ENCODE measurements around the gene CFAP20DC. TPM values are rescaled to one million over a fixed set of nuclear protein-coding genes. Genes with fewer than 3 reads are reported as not detected.

CFAP20DC gene
- total RNA-seq, 1 donor from 2014 or later: 5.4 TPM

DNA sequence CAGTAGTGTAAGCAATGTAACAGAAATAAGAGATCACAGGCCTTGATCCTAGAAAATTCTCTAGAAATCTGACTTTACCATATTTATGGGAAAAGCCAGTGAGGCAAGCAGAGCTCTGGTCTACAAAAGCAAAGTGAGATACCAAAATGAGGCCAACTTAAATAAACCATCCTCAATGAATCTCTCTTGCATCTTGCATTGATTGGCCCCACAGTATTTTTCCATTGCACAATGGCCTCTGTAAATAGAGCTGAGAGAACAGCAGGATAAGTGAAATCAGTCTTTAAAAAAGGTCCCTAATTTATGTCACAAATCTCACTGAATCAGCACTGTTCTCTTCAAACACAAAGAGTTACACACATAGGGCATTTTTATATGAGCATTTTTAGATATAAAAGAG, 8.9 kb downstream of the CFAP20DC start:
- H3K9me3 ChIP-seq: no peaks in the 10 kb centered on the region
- no peak overlapping the region for H3K4me3 ChIP-seq
- H3K36me3 ChIP-seq: no peaks in the 10 kb centered on the region
- H3K27me3 ChIP-seq: no peaks in the 10 kb centered on the region
- no peaks in the 10 kb centered on the region for H3K4me1 ChIP-seq
- no peak overlapping the region for H3K27ac ChIP-seq
- intact Hi-C loops (cut with DNase I): no loop called here
- no peak for DNase-seq (ENCODE audit: extremely low spot score in 2 of 2)
- TF ChIP-seq, protein P1, sequence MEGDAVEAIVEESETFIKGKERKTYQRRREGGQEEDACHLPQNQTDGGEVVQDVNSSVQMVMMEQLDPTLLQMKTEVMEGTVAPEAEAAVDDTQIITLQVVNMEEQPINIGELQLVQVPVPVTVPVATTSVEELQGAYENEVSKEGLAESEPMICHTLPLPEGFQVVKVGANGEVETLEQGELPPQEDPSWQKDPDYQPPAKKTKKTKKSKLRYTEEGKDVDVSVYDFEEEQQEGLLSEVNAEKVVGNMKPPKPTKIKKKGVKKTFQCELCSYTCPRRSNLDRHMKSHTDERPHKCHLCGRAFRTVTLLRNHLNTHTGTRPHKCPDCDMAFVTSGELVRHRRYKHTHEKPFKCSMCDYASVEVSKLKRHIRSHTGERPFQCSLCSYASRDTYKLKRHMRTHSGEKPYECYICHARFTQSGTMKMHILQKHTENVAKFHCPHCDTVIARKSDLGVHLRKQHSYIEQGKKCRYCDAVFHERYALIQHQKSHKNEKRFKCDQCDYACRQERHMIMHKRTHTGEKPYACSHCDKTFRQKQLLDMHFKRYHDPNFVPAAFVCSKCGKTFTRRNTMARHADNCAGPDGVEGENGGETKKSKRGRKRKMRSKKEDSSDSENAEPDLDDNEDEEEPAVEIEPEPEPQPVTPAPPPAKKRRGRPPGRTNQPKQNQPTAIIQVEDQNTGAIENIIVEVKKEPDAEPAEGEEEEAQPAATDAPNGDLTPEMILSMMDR (IDR thresholded peaks at IDR 0.05): no peak
- TF ChIP-seq POLR2AphosphoS5 (IDR thresholded peaks at IDR 0.05; ENCODE audit: insufficient read depth in 1 of 2, low read depth in 1 of 2) (no peak), POLR2A (IDR thresholded peaks at IDR 0.05) (no peak)

DNA sequence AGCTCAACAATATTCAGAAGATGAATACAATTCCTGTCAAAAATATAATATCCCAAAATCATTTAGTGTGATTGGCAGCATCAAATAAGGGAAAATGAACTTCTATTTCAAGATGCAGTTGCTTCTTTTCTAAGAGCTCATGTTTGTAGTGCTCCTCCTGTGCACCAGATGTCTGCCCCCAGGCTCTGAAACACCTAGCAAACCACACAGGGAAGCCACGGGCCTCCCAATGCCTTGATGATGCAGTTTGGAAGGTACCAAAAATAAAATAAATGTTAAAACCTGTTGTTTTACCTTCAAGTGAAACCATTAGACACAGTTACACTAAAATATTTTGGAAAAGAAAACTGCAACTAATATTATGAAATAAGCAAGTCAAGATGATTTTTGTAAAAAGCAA, 22.2 kb downstream of the CFAP20DC start:
- Histone ChIP-seq H3K9me3 (no peaks in the 10 kb centered on the region), H3K27me3 (no peaks in the 10 kb centered on the region), H3K4me1 (no peaks in the 10 kb centered on the region), H3K27ac (no peak overlapping the region), H3K4me3 (no peak overlapping the region), H3K36me3 (no peaks in the 10 kb centered on the region)
- intact Hi-C loops (cut with DNase I): no loop called here
- no peak for DNase-seq (ENCODE audit: extremely low spot score in 2 of 2)
- TF ChIP-seq POLR2A (IDR thresholded peaks at IDR 0.05): no peak
- TF ChIP-seq, protein P1 (IDR thresholded peaks at IDR 0.05): no peak
- TF ChIP-seq POLR2AphosphoS5 (IDR thresholded peaks at IDR 0.05; ENCODE audit: insufficient read depth in 1 of 2, low read depth in 1 of 2): no peak

DNA sequence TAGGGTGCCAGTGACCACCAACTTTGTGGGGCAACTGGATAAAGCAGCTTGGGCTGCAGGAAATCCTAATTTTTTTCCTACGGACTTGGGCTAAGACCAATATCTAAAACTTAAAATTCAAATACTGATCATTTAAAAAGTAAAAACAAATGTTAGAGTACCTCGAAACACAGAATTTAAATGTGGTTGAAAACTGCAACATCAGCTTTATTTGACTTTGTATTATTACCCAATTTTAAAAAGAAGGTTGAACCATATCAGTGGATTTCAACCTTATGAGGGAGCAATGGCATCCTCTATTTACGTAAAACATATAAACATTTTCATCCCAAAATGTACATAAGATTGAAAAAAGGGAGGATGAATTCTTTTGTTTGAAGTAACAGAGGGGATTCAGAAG, 26.2 kb downstream of the CFAP20DC start:
- TF ChIP-seq, protein P1 (IDR thresholded peaks at IDR 0.05): no peak
- TF ChIP-seq POLR2A (IDR thresholded peaks at IDR 0.05): no peak
- TF ChIP-seq POLR2AphosphoS5 (IDR thresholded peaks at IDR 0.05; ENCODE audit: insufficient read depth in 1 of 2, low read depth in 1 of 2): no peak
- no peaks in the 10 kb centered on the region for H3K27me3 ChIP-seq

DNA sequence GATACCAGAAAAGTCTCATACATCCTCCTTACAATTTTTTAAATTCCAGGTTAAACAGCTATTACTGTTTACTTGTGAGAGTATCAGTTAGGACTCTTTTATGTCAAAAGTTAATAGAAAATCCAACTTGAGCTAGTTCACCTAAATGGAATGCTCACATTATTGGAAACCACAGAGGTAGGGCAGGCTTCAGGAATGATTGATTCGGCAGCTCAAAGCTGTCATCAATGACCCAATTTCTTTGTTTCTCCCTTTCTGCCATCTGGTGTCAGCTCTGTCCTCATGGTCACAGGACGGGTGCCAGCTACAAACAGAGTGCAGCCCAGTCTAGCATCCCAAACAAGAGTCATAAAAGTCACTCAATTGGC, 32.2 kb downstream of the CFAP20DC start:
- Histone ChIP-seq H3K36me3 (no peaks in the 10 kb centered on the region), H3K9me3 (no peaks in the 10 kb centered on the region), H3K27me3 (no peaks in the 10 kb centered on the region), H3K4me3 (no peak overlapping the region), H3K4me1 (no peaks in the 10 kb centered on the region), H3K27ac (no peak overlapping the region)
- DNase-seq (ENCODE audit: extremely low spot score in 2 of 2): no peak
- TF ChIP-seq POLR2A (IDR thresholded peaks at IDR 0.05): no peak
- no peak for TF ChIP-seq POLR2AphosphoS5 (IDR thresholded peaks at IDR 0.05; ENCODE audit: insufficient read depth in 1 of 2, low read depth in 1 of 2)
- intact Hi-C loops (cut with DNase I): no loop called here

More for the DNA sequence above, 26.2 kb downstream of the CFAP20DC start:
- no peak overlapping the region for H3K4me3 ChIP-seq
- DNase-seq (ENCODE audit: extremely low spot score in 2 of 2): no peak
- no peaks in the 10 kb centered on the region for H3K4me1 ChIP-seq
- H3K9me3 ChIP-seq: no peaks in the 10 kb centered on the region
- no peak overlapping the region for H3K27ac ChIP-seq
- intact Hi-C loops (cut with DNase I): no loop called here
- H3K36me3 ChIP-seq: no peaks in the 10 kb centered on the region

DNA sequence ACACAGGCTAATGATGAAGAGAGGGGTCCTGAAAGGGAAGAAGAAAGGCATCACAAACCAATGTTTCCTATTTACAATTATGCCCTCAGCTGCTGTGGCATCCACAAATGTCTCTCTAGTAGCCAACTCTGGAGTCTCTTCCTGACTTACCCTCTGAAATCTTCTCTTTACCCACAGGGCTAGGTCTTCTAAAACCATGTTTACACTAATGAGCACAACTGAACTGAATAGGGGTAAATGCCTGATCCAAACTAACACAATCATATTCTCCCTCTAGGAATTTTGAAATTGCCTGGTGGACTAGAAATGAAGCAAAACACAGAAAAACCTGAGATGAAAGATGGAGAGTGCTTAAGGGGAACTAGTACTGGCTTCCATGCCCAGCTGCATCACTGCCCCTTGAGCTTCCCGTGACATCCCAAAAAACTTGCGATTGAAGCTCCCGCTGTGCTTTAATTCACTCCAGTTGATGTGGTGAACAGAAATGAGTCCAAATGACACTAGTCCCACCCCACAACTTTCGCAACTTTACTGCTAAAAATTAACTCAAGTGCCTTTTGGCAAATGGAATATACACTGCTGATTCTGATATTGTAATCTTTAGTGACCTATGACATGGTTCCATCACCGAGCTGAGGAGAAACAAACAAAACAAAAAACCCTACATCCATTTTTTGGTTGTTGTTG, 32.8 kb downstream of the CFAP20DC start:
- intact Hi-C loops (cut with DNase I): no loop called here
- Histone ChIP-seq H3K9me3 (no peaks in the 10 kb centered on the region), H3K4me3 (no peak overlapping the region), H3K27ac (no peak overlapping the region), H3K36me3 (no peaks in the 10 kb centered on the region), H3K27me3 (no peaks in the 10 kb centered on the region), H3K4me1 (no peaks in the 10 kb centered on the region)
- TF ChIP-seq, protein P1 (IDR thresholded peaks at IDR 0.05): no peak
- TF ChIP-seq POLR2A (IDR thresholded peaks at IDR 0.05): no peak
- TF ChIP-seq POLR2AphosphoS5 (IDR thresholded peaks at IDR 0.05; ENCODE audit: insufficient read depth in 1 of 2, low read depth in 1 of 2): no peak
- DNase-seq (ENCODE audit: extremely low spot score in 2 of 2): no peak

Measured in vagina (tissue), 2 donors.